Measurements from ENCODE around the gene KCNG1. TPM values are rescaled to one million over a fixed set of nuclear protein-coding genes. Genes with fewer than 3 reads are reported as not detected.
"Not testable (repeated sequence)": the region's sequence is repeated elsewhere in the genome, so short reads cannot be mapped to it uniquely, and the experiment has no call there.

The KCNG1 gene, protein sequence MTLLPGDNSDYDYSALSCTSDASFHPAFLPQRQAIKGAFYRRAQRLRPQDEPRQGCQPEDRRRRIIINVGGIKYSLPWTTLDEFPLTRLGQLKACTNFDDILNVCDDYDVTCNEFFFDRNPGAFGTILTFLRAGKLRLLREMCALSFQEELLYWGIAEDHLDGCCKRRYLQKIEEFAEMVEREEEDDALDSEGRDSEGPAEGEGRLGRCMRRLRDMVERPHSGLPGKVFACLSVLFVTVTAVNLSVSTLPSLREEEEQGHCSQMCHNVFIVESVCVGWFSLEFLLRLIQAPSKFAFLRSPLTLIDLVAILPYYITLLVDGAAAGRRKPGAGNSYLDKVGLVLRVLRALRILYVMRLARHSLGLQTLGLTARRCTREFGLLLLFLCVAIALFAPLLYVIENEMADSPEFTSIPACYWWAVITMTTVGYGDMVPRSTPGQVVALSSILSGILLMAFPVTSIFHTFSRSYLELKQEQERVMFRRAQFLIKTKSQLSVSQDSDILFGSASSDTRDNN
- polyA plus RNA-seq (ENCODE audit: insufficient read length in 4 of 4): 1 to 10 TPM; 3.3 to 9.4 (median 6.2) TPM

DNA sequence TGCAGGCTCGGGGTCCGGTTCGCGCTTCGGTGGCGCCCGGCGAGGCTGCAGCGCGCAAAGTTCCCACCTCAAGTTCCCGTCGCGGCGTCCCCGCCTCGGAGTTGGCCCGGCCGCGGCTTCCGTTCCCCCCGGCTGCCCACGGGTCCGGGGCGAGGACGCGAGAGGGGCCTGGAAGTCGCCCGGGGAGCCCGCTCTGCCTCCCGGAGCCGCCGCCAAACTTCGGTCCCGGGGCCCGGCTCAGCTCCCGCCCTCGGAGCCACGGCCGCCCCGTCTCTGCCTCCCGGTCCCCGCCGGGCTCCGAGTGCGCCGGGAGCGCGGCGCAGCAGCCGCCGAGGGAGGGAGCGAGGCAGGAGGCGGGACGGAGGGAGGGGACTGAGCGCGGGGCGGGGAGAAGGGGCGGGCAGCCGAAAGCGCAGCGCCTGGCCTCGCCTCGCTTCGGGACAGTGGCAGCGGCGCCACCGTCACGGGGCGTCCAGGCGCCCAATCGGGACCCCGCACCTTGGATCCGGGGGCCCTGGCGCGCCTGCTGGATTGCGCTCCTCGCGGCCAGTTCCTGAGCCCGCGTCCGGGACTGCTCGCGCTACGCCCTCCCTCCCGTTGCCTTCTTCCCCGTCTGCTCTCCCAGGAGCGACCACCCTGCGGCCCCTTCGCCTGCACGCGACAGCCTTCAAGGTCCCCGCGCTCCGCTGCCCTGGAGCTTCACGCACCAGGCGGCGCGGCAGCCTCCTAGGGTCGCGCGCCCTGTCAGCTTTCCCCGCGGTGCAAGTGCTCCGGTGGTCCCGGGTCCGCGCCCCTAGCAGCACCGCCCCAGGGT is at the start of gene KCNG1:
Gene KCNG1, minus strand, starts transcription at position 305 of the 814 bp plus-strand sequence. CDS start 12,769 bp downstream, outside the sequence.
- peak in 3 of 4 donors; percentile 65 to 74 (median 68) for DNase-seq (ENCODE audit: low read depth in 4 of 4, low spot score in 2 of 4)

GRCh38 chr20:51070621-51071020 is 47.7 kb upstream of the KCNG1 start:
- DNase-seq (ENCODE audit: low read depth in 4 of 4, low spot score in 2 of 4): no peak

GRCh38 chr20:51067792-51068191 is 44.9 kb upstream of the KCNG1 start:
- DNase-seq (ENCODE audit: low read depth in 4 of 4, low spot score in 2 of 4): no peak

GRCh38 chr20:51065615-51066014 is 42.7 kb upstream of the KCNG1 start:
- no peak for DNase-seq (ENCODE audit: low read depth in 4 of 4, low spot score in 2 of 4)

DNA sequence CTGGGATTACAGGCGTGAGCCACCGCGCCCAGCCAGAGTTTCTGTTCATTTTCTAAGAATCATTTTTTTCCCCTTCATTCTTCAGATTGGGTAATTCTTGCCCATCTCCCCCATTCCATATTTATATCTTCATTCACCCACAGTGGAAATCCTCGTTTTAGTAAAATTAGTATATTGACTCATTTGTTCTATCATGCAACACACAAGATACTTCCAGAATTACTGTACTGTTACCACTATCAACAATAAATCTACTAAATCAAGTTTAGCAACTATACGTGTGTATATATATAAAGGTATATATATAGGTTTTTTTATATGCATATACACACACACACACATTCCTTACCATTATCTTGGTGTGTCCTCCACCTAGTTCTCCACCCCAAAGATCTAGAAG is 41.2 kb upstream of the KCNG1 start:
- DNase-seq (ENCODE audit: low read depth in 4 of 4, low spot score in 2 of 4): no peak

- DNase-seq (ENCODE audit: low read depth in 4 of 4, low spot score in 2 of 4): no peak
Observed at GRCh38 chr20:51062065-51062464, 39.2 kb upstream of the KCNG1 start.

GRCh38 chr20:51061418-51062045 is 38.6 kb upstream of the KCNG1 start:
- no peak for DNase-seq (ENCODE audit: low read depth in 4 of 4, low spot score in 2 of 4)

DNA sequence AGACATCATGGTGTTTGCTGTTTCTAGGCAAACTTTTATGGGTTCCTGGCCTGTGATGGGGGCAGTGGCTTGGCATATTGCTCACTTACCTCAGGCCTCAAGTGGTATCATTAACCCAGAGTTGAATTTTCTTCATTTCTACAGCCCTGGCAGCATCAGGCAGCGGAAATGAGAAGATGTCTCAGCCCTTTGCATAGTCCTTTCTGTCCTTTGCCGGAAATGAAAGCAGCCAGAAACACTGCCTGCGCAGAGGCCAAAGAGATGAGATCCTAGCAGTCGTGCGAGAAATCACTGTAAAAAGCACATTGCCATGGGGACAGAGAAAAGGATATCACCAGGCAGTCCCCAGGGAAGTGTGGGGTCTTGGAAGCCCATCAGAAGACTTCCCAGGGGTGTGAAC is 37.4 kb upstream of the KCNG1 start:
- DNase-seq (ENCODE audit: low read depth in 4 of 4, low spot score in 2 of 4): no peak

DNA sequence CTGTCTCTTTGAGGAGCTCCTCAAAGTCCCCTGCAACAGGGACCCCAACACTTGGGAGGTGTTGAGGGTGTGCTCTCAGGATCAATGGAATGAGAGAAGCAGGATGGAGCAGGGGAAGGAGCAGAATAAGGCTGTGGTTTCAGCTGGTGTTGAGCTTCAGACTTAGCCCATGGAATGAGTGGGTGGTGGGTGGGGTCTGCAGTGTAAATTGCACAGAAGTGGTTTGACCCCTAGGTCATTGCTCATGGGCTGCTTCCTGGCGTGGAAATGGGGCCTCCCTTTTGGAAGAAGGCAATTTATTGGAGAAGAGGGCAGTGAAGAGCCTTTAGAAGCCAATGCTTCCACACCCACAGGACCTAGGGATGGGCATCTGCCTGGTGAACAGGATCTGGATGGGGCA is 37.0 kb upstream of the KCNG1 start:
- DNase-seq (ENCODE audit: low read depth in 4 of 4, low spot score in 2 of 4): no peak

DNA sequence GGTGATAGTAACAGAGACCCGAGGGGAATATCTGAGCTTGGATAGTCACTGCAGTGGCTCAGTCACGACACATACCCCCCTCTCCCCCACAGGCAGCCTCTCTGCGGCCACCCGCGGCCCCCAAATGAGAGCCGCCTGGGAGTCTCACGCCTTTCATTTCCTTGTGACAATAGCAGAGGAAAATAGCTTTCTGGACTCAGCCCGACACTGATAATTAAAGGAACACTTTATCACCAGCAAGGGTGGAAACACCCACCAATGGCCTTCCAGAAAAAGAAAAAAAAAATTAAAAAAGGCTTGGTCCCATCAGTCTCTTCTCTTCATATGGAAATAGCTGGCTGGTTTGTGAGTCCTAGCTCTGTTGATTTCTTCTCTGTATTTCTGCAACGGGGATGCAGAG is 35.1 kb upstream of the KCNG1 start:
- DNase-seq (ENCODE audit: low read depth in 4 of 4, low spot score in 2 of 4): no peak

DNA sequence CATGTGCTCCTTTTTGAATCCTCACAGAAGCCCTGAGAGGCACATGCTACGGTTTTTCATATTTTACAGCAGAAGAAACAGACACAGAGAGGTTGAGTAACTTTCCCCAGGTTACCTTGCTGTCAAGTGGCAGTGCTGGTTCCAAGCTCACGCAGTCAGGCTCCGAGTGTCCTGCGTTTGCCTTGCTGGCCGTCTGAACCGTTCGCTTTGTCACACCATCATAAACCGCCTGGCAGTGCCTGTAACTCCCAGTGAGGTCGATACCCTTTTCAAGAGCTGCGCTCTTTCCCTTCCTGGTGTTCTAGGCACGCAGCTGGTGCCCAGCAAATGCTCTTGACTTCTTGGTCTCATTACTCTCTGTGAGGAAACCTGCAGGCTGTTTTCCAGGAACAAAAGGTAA is 31.3 kb upstream of the KCNG1 start:
- DNase-seq (ENCODE audit: low read depth in 4 of 4, low spot score in 2 of 4): no peak

GRCh38 chr20:51050531-51051075 is 27.7 kb upstream of the KCNG1 start:
- DNase-seq (ENCODE audit: low read depth in 4 of 4, low spot score in 2 of 4): no peak

DNA sequence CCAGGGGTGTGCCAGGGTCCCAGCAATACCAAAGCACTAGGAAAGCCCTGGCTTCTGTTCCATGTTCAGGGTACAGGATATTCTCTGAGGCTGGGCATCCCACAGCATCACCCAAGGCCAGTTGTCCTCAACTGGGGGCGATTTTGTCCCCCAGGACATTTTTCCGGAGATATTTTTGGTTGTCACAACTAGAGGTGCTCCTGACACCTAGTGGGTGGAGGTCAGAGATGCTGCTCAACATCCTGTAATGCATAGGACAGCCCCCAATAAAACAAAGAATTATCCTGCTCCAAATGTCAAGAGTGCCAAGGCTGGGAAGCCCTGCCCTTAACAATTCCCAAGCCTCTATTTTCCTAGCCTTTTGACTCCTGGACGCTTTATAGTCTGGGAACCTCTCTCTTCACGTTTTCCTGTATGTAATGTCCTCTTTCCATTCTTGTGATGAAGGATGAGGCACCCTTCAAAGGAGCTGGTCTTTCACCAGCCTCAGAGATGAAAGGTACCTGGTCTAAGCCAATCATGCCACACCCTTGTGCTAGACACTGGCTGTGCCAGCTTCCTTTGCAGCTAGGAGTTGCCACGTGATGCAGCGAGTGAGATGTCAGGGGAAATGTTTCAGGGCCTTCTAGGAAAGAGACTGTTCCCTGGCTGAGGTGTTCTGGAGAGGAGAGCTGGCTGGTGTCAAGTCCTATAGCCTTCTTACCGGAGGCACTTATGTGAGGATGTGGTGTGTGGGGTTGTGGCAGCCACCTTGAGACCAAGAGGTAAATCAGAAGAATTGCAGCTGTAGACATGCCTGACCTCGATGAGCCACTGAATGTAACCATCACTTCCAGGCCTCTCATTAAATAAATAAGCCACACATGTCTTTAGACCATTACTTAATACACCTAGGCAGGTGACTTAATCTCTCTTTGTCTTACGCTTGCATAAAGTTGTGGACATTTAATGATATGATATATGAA is 23.4 kb upstream of the KCNG1 start:
- DNase-seq (ENCODE audit: low read depth in 4 of 4, low spot score in 2 of 4): no peak

DNA sequence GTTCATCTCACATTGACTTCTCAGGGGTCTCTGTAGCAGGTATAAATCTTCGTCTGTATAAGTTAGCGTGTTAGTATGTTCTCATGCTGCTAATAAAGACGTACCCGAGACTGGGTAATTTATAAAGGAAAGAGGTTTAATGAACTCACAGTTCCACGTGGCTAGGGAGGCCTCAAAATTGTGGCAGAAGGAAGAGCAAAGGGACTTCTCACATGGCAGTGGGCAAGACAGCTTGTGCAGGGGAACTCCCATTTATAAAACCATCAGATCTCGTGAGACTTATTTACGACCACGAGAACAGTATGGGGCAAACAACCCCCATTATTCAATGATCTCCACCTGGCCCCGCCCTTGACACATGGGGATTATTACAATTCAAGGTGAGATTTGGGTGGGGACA is 22.6 kb upstream of the KCNG1 start:
- DNase-seq (ENCODE audit: low read depth in 4 of 4, low spot score in 2 of 4): not testable (repeated sequence)

GRCh38 chr20:51044796-51045195 is 21.9 kb upstream of the KCNG1 start:
- no peak for DNase-seq (ENCODE audit: low read depth in 4 of 4, low spot score in 2 of 4)

- no peak for DNase-seq (ENCODE audit: low read depth in 4 of 4, low spot score in 2 of 4)
Observed at GRCh38 chr20:51043811-51044210, 20.9 kb upstream of the KCNG1 start.

DNA sequence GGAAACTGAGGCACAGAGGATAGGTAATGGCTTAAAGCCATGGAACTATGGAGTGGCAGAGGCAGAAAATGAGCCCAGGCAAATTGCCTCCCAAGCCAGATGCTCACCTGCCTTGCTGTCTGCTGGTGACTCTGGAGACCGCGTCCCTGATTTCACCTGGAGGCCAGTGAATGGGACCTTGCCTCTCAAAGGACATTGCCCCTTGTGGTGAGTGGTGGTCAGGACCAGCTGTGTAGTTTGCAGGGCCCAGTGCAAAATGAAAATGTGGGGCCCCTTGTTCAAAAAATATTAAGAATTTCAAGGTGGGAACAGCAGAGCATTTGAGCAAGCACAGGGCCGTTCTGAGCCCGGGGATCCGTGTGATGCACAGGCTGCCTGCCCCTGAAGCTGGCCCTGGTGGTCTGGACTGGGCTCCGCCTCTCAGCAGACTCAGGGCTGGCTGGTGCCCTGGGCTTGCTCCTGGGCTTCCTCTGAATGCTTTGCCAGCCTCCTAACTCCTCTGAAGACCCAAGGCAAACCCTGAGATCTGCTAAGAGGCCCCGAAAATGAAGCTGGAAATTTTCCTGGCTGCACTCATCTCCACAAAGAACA is 19.8 kb upstream of the KCNG1 start:
- DNase-seq (ENCODE audit: low read depth in 4 of 4, low spot score in 2 of 4): no peak

- DNase-seq (ENCODE audit: low read depth in 4 of 4, low spot score in 2 of 4): no peak
Observed at GRCh38 chr20:51042064-51042463, 19.2 kb upstream of the KCNG1 start.

DNA sequence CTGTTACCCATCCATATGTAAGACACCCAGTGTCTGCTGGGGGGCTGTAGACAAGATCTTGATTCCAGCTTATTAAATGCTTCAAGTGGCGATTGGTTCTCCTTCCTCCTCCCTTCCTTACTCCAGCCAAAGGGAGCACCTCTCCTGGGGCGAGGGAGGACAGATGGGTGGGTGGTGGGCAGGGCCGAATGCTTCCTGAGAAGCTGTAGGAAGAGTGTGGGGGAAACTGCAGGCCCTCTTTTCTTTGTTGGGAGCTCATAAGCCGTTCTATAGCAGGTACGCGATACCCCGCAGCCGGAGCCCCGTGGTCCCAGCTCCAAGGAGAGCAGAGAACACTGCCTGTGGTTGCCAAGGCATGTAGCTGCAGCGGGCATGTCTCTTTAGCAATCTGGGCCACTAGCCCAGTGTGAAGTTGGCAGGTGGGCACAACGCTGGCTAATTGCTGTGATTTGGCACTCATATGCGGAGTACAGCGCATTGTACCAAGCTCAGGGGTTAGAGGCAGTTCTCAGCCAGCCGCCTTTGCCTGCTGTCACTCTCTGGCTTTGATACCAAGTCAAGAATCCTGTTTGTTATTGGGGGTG is 14.7 kb upstream of the KCNG1 start:
- no peak for DNase-seq (ENCODE audit: low read depth in 4 of 4, low spot score in 2 of 4)
